ENCODE results near the gene GNAQ. TPM values are rescaled to one million over a fixed set of nuclear protein-coding genes. Genes with fewer than 3 reads are reported as not detected.

Gene GNAQ
- total RNA-seq, 1 donor: 58.0 TPM

DNA sequence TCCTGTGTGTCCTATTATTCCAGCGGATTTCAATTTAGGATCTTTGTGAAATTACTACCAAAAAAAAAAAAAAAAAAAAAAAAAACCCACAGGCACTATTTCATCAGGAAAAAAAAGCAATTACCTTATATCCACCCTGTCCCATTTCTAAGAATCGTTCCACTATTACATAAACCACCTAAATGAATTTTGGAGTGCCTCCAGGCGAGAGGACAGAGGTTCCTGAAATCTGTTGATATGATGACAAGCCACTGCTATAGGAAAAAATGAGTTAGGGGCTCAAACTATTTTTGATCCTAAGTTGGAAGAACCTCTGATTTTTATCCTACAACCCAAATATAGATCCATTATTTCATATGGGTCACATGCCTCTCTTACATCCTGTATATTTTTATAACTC, 177.9 kb downstream of the GNAQ start:
- no peak for DNase-seq (ENCODE audit: low read depth)
- TF ChIP-seq CTCF (IDR thresholded peaks at IDR 0.05; ENCODE audit: insufficient read depth, low read length): no peak
- no peak overlapping the region for H3K4me3 ChIP-seq (ENCODE audit: low read depth, low read length)

GRCh38 chr9:77851882-77852595, 179.6 kb downstream of the GNAQ start:
- no peak for TF ChIP-seq CTCF (IDR thresholded peaks at IDR 0.05; ENCODE audit: insufficient read depth, low read length)
- H3K4me3 ChIP-seq (ENCODE audit: low read depth, low read length): no peak overlapping the region
- DNase-seq (ENCODE audit: low read depth): peak; percentile 48

DNA sequence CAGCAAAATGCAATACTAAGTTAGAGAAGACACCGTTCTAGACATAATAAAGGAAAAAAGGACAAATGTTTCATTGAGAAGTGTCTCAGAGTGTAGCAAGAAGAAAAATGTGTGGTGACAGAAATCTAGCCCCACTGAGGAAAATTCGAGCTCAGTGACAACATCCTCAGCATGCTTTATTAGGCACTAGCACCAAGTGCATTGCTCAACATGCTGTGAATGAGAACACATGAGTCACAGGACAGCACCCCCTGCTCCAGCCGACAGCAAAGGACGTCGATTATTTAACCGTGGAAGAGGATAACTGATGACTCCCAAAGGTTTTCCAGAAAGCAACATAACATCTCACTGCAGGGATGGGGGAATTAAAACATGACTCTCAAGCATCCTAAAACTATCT, 182.7 kb downstream of the GNAQ start:
- no peak for TF ChIP-seq CTCF (IDR thresholded peaks at IDR 0.05; ENCODE audit: insufficient read depth, low read length)
- peak; percentile 88 for DNase-seq (ENCODE audit: low read depth)
- H3K4me3 ChIP-seq (ENCODE audit: low read depth, low read length): no peak overlapping the region

GRCh38 chr9:77848404-77848803, 183.2 kb downstream of the GNAQ start:
- TF ChIP-seq CTCF (IDR thresholded peaks at IDR 0.05; ENCODE audit: insufficient read depth, low read length): no peak
- H3K4me3 ChIP-seq (ENCODE audit: low read depth, low read length): no peak overlapping the region
- peak; percentile 41 for DNase-seq (ENCODE audit: low read depth)

DNA sequence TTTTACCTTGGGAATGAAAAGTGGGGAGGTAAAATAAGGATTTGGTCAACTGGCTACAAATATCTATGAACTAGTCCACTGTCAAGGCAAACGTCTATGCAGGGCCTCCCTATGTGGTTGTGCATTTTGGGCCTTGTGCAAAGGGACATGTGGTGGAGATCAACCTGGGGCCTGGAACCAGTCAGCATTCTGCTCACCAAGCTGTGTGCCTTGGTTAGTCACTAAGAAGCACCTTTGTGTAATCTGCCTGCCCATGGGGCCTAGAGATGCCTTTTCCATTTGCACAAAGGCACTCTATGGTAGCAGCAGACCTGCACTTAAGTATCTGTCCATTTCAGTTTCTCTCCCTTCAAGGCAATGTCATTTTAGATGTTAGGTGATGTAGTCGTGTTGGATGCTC, 184.0 kb downstream of the GNAQ start:
- TF ChIP-seq CTCF (IDR thresholded peaks at IDR 0.05; ENCODE audit: insufficient read depth, low read length): no peak
- no peak for DNase-seq (ENCODE audit: low read depth)
- no peak overlapping the region for H3K4me3 ChIP-seq (ENCODE audit: low read depth, low read length)

DNA sequence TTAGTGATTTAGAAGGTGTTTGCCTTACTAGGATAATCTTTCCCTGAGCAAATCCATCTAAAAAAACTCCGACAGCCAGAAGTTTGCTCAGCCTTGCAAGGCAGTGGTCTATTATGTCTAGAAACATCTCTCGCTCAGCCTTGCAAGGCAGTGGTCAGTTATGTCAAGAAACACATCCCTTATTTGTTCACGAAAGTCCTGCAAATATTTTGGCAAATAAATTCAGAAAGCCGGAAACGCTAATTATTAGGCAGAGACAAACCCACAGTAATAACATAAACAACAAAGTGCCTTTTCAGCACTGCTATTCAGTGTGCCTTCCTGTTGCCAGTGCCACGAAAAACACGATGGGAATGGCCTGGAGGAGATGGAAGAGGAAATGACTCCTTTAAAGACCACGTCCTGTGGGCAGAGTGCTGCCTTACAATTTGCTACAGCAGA, 184.5 kb downstream of the GNAQ start:
- peak; percentile 34 for DNase-seq (ENCODE audit: low read depth)
- H3K4me3 ChIP-seq (ENCODE audit: low read depth, low read length): no peak overlapping the region
- no peak for TF ChIP-seq CTCF (IDR thresholded peaks at IDR 0.05; ENCODE audit: insufficient read depth, low read length)

GRCh38 chr9:77844415-77844814, 187.2 kb downstream of the GNAQ start:
- TF ChIP-seq CTCF (IDR thresholded peaks at IDR 0.05; ENCODE audit: insufficient read depth, low read length): no peak

More at GRCh38 chr9:77844415-77844814, 187.2 kb downstream of the GNAQ start:
- H3K4me3 ChIP-seq (ENCODE audit: low read depth, low read length): no peak overlapping the region
- no peak for DNase-seq (ENCODE audit: low read depth)

Measured in fibroblast of the aortic adventitia (primary cell).